Embryonic facial prominence (tissue), 1 donor: Measurements from ENCODE around the gene KCTD16.

Experiments used
- DNase-seq: peaks from one replicate; pipeline ENCODE4 v3.0.0-alpha.2; 2016; ENCODE audit errors: extremely low spot score

KCTD16 gene

DNA sequence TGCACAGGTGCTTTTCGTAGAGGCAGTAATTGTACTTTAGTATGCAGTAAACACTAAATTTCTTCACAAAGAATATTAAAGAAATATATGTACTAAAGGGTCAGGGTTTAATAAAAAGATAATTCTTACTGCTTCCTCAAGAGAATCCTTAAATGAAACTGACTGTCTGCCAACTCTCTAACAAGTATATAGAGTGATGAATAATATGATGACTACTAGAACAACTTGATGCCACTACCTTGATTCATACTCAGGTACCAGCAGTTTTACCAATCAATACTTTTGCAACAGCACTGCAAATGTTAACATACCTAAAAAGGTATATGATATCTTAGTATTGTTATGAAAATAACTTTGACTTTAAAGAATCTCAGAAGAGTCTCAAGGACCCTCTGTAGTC lies 4.0 kb upstream of the KCTD16 start:
- DNase-seq, result no peak

DNA sequence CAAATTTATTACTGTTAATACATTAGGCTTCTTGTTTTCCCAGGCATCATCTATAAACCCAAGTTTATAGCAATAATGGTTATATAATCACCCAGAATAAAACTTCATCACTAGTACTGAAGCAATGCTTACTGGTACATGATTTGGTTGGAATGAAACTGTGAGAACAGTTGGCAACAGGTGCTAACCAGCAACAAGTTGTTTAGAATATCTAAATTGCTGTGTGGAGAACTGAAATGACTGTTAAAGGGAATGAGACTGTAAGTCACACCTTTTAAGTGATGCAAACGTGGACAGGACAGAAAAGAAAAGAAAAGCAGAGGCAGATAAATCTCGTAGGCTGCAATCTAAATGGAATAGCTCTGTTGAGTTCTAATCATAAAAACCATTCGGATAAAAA lies 2.7 kb upstream of the KCTD16 start:
- no peak for DNase-seq

GRCh38 chr5:144169904-144170275 lies 783 bp upstream of the KCTD16 start:
- no peak for DNase-seq

DNA sequence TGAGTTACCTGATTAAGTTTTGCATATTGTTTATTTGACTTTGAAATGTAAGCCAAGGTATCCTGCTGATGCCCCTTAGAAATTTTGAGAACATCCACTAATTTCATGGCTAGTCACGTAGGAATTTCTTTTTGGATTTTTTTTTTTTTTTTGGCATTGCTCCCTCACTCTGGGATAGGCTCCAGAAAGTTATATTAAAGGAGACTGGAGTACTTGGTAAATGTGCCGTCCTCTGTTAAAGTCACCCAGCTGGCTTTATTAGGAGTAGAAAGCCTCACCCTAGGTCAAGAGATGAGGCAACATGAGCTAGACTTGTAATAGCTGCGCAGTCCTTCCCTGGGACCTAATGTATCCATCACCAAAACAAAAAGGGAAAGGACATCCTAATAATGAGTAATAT lies 3.1 kb downstream of the KCTD16 start:
- no peak for DNase-seq

- DNase-seq, result no peak
These were observed 6.9 kb downstream of the KCTD16 start for GRCh38 chr5:144177548-144177947.

- no peak for DNase-seq
These were observed 8.6 kb downstream of the KCTD16 start for GRCh38 chr5:144179226-144179625.

GRCh38 chr5:144183254-144183889 lies 12.7 kb downstream of the KCTD16 start:
- no peak for DNase-seq

DNA sequence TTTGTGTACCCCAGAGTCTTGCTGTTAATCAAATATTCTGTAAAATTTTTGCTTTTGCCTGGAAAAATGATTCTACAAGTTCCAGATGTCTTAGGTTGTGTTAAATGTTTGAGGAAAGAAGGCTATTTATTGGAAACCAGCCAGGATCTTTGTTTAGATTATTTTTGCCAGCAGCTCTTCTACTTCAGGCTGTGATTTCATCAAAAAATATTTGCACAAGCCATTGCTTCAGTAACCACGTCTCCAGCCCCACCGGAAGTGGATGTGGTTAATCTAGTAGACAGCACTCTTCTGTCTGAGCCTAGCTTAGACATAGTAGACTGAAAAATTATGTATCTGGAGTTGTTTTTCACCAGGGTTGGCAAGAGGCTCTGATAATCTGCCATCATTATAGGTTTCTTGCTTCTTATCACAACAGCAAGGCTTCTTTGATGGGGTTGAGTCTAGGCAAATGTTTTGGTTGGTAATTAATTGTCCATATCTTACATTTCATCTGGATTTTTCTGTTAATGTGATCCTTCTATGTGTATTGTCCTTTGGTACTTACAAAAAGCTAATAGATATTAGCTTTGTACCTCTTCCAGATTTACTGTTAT lies 17.1 kb downstream of the KCTD16 start:
- DNase-seq, result peak; percentile 56

- DNase-seq, result no peak
These were observed 19.2 kb downstream of the KCTD16 start for GRCh38 chr5:144189800-144190429.

GRCh38 chr5:144191531-144191930 lies 20.9 kb downstream of the KCTD16 start:
- DNase-seq, result no peak

DNA sequence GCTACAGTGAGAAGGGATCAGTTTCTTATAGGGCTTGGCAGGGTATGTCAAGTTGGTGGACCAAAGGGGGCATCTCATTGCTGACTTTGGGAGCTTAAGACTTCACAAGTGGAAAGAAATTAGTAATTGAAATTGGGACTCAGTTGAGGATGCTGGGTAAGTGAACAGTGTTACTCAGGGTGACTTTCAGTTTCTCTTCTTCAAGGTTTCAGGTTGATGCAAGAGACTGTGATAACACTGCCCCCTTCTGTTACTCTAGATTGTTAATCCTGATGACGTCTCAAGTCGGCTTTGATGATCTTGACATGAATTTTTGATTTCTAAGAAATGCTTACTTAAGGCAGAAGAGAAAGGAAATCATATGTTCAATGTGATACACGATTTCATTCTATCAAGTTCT lies 21.3 kb downstream of the KCTD16 start:
- DNase-seq, result no peak

DNA sequence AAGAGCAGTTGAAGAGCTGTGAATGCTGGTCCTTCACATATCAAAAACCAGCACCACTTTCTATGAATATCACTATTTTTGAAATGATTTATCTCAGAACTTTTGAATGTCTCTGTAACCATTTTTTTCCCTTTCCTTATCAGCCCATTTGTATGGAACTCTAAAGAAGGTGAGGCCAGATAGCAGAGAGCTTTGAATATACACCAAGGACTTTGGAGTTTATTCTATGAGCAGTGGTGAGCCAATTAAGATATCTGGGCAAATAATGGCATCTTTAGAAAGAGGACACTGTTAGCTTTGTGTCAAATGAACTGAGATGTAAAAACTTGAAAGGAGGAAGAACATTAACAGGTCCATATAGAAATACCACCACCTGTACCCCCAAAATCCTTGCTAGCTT lies 22.0 kb downstream of the KCTD16 start:
- no peak for DNase-seq

DNA sequence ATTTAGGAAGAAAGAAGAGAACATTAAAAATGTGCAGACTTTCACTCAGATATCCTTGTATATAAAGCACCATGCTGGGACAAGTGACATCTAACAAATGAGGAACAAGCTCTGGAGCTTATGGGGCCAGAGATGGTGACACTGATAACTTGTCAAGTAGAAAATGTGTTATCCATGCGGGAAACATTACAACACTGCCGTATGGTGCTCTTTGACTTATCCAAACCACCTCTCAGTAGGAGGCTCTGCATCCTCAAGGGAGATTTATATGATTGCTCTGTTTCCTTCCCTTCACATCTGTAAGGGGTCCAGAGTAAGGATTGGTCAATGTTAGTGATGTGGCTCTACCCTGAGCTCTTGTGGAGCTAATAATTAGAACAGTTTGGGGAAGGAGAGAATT lies 23.5 kb downstream of the KCTD16 start:
- no peak for DNase-seq

- DNase-seq, result no peak
These were observed 24.8 kb downstream of the KCTD16 start for GRCh38 chr5:144195448-144195847.

GRCh38 chr5:144196612-144197011 lies 25.9 kb downstream of the KCTD16 start:
- no peak for DNase-seq

DNA sequence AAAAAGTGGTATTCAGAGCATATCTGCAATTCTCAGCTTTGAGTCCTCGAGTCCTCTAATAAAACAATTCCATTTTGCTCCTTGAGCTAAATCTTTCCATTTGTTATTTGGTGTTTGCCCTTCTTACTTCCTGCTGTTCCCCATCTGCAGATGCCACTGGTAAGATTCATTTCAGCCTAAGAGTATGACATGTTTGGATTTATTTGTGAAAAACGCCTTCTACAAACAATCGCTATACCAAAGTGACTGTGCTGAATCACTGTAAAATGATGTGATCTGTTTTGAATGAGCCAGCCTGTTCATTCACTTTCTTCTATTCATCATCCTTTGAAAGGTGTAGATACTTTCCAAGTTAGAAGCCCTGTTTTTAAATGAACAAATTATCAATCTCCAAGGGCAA lies 27.7 kb downstream of the KCTD16 start:
- DNase-seq, result no peak

DNA sequence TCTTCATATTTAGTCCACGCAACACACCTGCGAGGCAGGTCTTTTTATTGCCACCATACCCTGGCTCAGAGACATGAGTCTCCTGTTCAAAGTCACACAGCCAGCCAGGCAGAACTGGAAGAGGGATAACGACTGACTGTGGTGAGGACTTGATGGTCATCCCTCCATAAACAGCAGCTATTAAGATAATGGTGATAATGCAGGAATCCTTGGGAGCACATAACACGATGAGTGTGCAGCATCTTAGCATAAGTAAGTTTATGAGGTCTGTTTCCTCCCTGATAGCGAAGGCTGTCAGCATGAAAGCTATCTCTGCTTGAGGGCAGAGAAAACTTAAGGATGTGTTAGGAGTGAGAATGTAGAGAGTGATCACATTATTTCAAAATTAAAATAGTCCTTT lies 30.9 kb downstream of the KCTD16 start:
- no peak for DNase-seq

DNA sequence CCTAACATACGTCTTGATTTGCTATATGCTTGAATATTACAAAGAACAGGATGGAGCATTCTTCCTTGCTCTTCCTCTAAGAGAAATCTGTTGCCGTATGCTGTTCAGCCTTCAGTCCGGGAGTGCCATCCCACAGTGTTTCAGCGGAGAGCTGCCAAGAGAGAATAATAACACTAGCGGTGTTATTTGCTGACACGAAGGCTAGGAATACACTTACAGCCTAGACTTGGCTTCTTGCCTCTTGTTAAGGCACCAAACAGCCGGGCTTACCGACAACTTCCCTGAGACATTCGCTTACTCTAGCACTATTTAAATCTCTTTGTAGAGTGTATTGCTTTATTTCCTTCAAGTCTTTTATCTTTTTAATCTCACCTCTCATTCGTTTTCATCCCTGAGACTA lies 31.4 kb downstream of the KCTD16 start:
- DNase-seq, result no peak

- DNase-seq, result no peak
These were observed 32.1 kb downstream of the KCTD16 start for GRCh38 chr5:144202726-144203125.

DNA sequence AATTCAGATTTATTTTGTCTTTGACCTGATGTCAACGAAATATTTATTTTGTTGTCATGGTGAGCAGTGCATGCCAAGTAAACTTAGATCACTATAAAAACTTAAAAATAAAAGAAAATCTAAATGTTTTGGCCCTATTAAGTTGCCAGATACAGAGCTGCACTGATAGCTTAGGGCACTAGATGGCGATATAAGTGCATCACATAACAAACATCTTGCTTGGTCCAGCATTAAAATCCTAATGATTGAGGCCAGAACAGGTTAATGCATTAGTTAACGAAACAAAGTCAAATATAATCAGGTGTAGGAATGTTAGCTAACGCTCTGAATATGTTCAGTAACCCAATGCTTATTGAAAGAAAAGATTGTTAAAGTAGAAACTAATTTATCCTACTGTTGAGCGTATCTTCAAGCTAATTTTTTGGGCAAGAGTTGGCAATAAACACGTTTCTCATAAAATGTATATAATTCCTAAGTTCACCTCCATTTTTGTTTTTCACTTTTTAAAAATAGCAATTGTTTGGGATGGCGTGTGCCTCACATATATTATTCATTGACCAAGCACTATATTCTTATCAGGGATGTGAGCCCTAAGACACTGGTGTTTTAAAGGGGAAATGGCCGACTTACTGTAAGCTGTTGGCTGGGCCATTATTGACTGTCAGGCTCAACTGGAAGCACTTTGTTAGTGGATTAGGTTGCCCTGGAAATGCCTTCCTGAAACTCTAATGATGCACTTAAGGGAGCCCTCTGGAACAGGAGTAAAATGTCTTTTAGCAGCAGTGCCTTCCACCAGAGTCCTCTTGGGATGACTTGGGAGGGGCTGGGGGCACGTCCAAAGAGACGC lies 33.3 kb downstream of the KCTD16 start:
- peak; percentile 75 for DNase-seq

- peak; percentile 39 for DNase-seq
These were observed 34.5 kb downstream of the KCTD16 start for GRCh38 chr5:144205141-144205551.

- DNase-seq, result no peak
These were observed 35.5 kb downstream of the KCTD16 start for GRCh38 chr5:144206141-144206540.
